SK-N-SH treated with all-trans-retinoic acid at 6 μM for 48 hours (cell line): ENCODE results near the gene KCNH4.

ENCODE experiments used
- ATAC-seq: fragments of 200-7000 bp; cut with Tn5 transposase; 3 replicates; pipeline ENCODE4 v1.9.1; 2020; ENCODE audit warnings: mild to moderate bottlenecking, moderate library complexity
- ARNTL ChIP-seq: fragments of 450-650 bp; formaldehyde crosslinking; IDR thresholded peaks from 2 replicates; pipeline ENCODE4 v1.5.0; 2020; ENCODE audit warnings: low read depth, mild to moderate bottlenecking, moderate library complexity, borderline replicate concordance
- BACH2 ChIP-seq: fragments of 250-450 bp; sonication (Bioruptor Pico); IDR thresholded peaks from 2 replicates; pipeline ENCODE4 v1.9.0; 2021; ENCODE audit warnings: mild to moderate bottlenecking, borderline replicate concordance
- CREB5 ChIP-seq: fragments of 250-450 bp; sonication (Bioruptor Pico); IDR thresholded peaks from 2 replicates; pipeline ENCODE4 v1.5.1; 2020; ENCODE audit warnings: low read depth, mild to moderate bottlenecking, moderate library complexity
- CSDC2 ChIP-seq: fragments of 250-450 bp; sonication (Bioruptor Pico); IDR thresholded peaks from 2 replicates; pipeline ENCODE4 v1.5.0; 2020; ENCODE audit warnings: mild to moderate bottlenecking, moderate library complexity
- CSRNP3 ChIP-seq: fragments of 250-450 bp; sonication (Bioruptor Pico); IDR thresholded peaks from 2 replicates; pipeline ENCODE4 v1.5.1; 2021; ENCODE audit warnings: mild to moderate bottlenecking, moderate library complexity
- ESRRG ChIP-seq: fragments of 250-450 bp; sonication (Bioruptor Pico); IDR thresholded peaks from 2 replicates; pipeline ENCODE4 v1.6.1; 2021; ENCODE audit warnings: mild to moderate bottlenecking
- GLIS3 ChIP-seq: fragments of 250-450 bp; sonication (Bioruptor Pico); IDR thresholded peaks from 2 replicates; pipeline ENCODE4 v1.5.0; 2020; ENCODE audit warnings: mild to moderate bottlenecking, moderate library complexity
- ISL1 ChIP-seq: fragments of 250-450 bp; sonication (Bioruptor Pico); IDR thresholded peaks from 2 replicates; pipeline ENCODE4 v2.1.2; 2022; ENCODE audit warnings: mild to moderate bottlenecking, moderate library complexity
- OSR1 ChIP-seq: fragments of 250-450 bp; sonication (Bioruptor Pico); IDR thresholded peaks from 2 replicates; pipeline ENCODE4 v1.8.0; 2022; ENCODE audit warnings: moderate library complexity, mild to moderate bottlenecking, inconsistent platforms
- PATZ1 ChIP-seq: fragments of 250-450 bp; sonication (Bioruptor Pico); IDR thresholded peaks from 2 replicates; pipeline ENCODE4 v1.8.0; 2020; ENCODE audit warnings: mild to moderate bottlenecking, moderate library complexity, borderline replicate concordance
- POU6F1 ChIP-seq: fragments of 250-450 bp; sonication (Bioruptor Pico); IDR thresholded peaks from 2 replicates; pipeline ENCODE4 v1.8.0; 2021; ENCODE audit warnings: low read depth, mild to moderate bottlenecking, moderate library complexity, borderline replicate concordance
- PPARA ChIP-seq: fragments of 250-450 bp; sonication (Bioruptor Pico); IDR thresholded peaks from 2 replicates; pipeline ENCODE4 v1.5.0; 2020; ENCODE audit warnings: mild to moderate bottlenecking, borderline replicate concordance
- RARB ChIP-seq: fragments of 250-450 bp; sonication (Bioruptor Pico); IDR thresholded peaks from 2 replicates; pipeline ENCODE4 v1.8.0; 2021; ENCODE audit warnings: mild to moderate bottlenecking, moderate library complexity
- SNAI2 ChIP-seq: fragments of 250-450 bp; sonication (Bioruptor Pico); IDR thresholded peaks from 2 replicates; pipeline ENCODE4 v1.5.0; 2020; ENCODE audit warnings: mild to moderate bottlenecking, moderate library complexity
- TCF4 ChIP-seq: fragments of 250-450 bp; sonication (Bioruptor Pico); IDR thresholded peaks from 2 replicates; pipeline ENCODE4 v1.8.0; 2021; ENCODE audit warnings: mild to moderate bottlenecking, moderate library complexity, borderline replicate concordance
- TOX ChIP-seq: fragments of 250-450 bp; sonication (Bioruptor Pico); IDR thresholded peaks from 2 replicates; pipeline ENCODE4 v1.8.0; 2021; ENCODE audit warnings: mild to moderate bottlenecking, moderate library complexity, borderline replicate concordance
- TSHZ2 ChIP-seq: fragments of 250-450 bp; sonication (Bioruptor Pico); IDR thresholded peaks from 2 replicates; pipeline ENCODE4 v1.5.0; 2020; ENCODE audit warnings: mild to moderate bottlenecking, moderate library complexity
- ZC3H10 ChIP-seq: fragments of 250-450 bp; sonication (Bioruptor Pico); IDR thresholded peaks from 2 replicates; pipeline ENCODE4 v1.5.1; 2021; ENCODE audit warnings: mild to moderate bottlenecking, moderate library complexity
- ZFP3 ChIP-seq: fragments of 250-450 bp; sonication (Bioruptor Pico); IDR thresholded peaks from 2 replicates; pipeline ENCODE4 v1.5.0; 2020; ENCODE audit warnings: mild to moderate bottlenecking, moderate library complexity
- ZFP30 ChIP-seq: fragments of 450-650 bp; formaldehyde crosslinking; IDR thresholded peaks from 2 replicates; pipeline ENCODE4 v1.5.0; 2022; ENCODE audit warnings: mild to moderate bottlenecking, moderate library complexity
- ZNF70 ChIP-seq: fragments of 450-650 bp; formaldehyde crosslinking; IDR thresholded peaks from 2 replicates; pipeline ENCODE4 v1.5.0; 2020; ENCODE audit warnings: mild to moderate bottlenecking, moderate library complexity
- ZNF8 ChIP-seq: fragments of 450-650 bp; formaldehyde crosslinking; IDR thresholded peaks from 2 replicates; pipeline ENCODE4 v1.5.0; 2020; ENCODE audit warnings: mild to moderate bottlenecking, moderate library complexity

KCNH4 gene

GRCh38 chr17:42131232-42131631, 49.7 kb downstream of the KCNH4 start:
- TF ChIP-seq TCF4 (no peak), CREB5 (CRISPR knock-in tag) (no peak), CSDC2 (CRISPR knock-in tag) (no peak), BACH2 (CRISPR knock-in tag) (no peak), ZFP3 (CRISPR knock-in tag) (no peak), GLIS3 (no peak), ZC3H10 (CRISPR knock-in tag) (no peak), TOX (CRISPR knock-in tag) (no peak), OSR1 (no peak), ZNF8 (CRISPR knock-in tag) (no peak), CSRNP3 (CRISPR knock-in tag) (no peak), PPARA (CRISPR knock-in tag) (no peak), PATZ1 (CRISPR knock-in tag) (no peak), ARNTL (CRISPR knock-in tag) (no peak), RARB (CRISPR knock-in tag) (no peak), ESRRG (CRISPR knock-in tag) (no peak), ZNF70 (no peak), TSHZ2 (CRISPR knock-in tag) (no peak), ZFP30 (CRISPR knock-in tag) (no peak), ISL1 (CRISPR knock-in tag) (no peak)
- TF ChIP-seq, all 23 proteins: peak for 0
- no peak for ATAC-seq

- TF ChIP-seq CREB5 (CRISPR knock-in tag) (no peak), PPARA (CRISPR knock-in tag) (no peak), TSHZ2 (CRISPR knock-in tag) (no peak), RARB (CRISPR knock-in tag) (no peak), TOX (CRISPR knock-in tag) (no peak), GLIS3 (no peak), SNAI2 (CRISPR knock-in tag) (no peak), OSR1 (no peak), ZFP30 (CRISPR knock-in tag) (no peak), ISL1 (CRISPR knock-in tag) (no peak), POU6F1 (CRISPR knock-in tag) (no peak)
- ATAC-seq: no peak
Observed at GRCh38 chr17:42130310-42130936, 50.5 kb downstream of the KCNH4 start.
